ENCODE results near the gene CDHR2. TPM values are rescaled to one million over a fixed set of nuclear protein-coding genes. Genes with fewer than 3 reads are reported as not detected.

Gene CDHR2
- total RNA-seq, 3 donors from 2014 or later = 69.0 to 184 (median 107) TPM

GRCh38 chr5:176531902-176532493 lies 17.1 kb upstream of the CDHR2 start:
- Histone ChIP-seq H3K36me3 (ENCODE audit: low read depth) (peaks cover 13% of the 10 kb centered on the region), H3K4me1 (ENCODE audit: low read depth) (peaks cover 27% of the 10 kb centered on the region), H3K9me3 (no peaks in the 10 kb centered on the region), H3K4me3 (no peak overlapping the region)
- DNase-seq (peak in 2 of 3 donors; percentile 33 to 59), ATAC-seq (no peak)
- no peak for TF ChIP-seq CTCF (IDR thresholded peaks at IDR 0.05)
- intact Hi-C loops (cut with DNase I, micrococcal nuclease) = no loop called here

- DNase-seq = peak; percentile 7 to 65 (median 38)
- no peak overlapping the region for H3K4me3 ChIP-seq
- no peak for ATAC-seq
- peaks cover 13% of the 10 kb centered on the region for H3K36me3 ChIP-seq (ENCODE audit: low read depth)
- H3K4me1 ChIP-seq (ENCODE audit: low read depth) = peaks cover 27% of the 10 kb centered on the region
- intact Hi-C loops (cut with DNase I, micrococcal nuclease) = no loop called here
- no peaks in the 10 kb centered on the region for H3K9me3 ChIP-seq
- no peak for TF ChIP-seq CTCF (IDR thresholded peaks at IDR 0.05)
Measured at GRCh38 chr5:176532795-176533194, 16.3 kb upstream of the CDHR2 start.

DNA sequence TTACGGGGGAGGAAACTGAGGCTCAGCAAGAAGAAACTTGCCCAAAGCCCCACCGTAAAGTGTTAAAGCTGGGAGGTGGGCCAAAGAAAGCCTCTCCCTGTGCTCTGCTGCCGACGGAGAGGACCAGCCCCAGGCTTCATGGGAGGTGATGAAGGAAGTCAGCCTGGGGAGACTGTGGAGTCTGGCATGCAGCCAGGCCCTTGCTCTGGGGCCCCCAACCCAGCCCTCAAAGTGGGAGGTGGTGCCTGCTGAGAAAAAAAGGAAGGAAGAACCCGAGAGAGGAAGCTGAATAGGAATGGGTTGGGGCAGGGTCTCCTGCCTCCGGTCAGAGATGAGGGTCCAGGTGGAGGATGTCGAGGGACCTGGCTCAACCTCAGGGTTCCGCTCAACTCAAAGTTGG lies 15.8 kb upstream of the CDHR2 start:
- H3K36me3 ChIP-seq (ENCODE audit: low read depth) = peaks cover 13% of the 10 kb centered on the region
- TF ChIP-seq CTCF (IDR thresholded peaks at IDR 0.05) = no peak
- no peak for ATAC-seq
- intact Hi-C loops (cut with DNase I, micrococcal nuclease) = no loop called here
- no peaks in the 10 kb centered on the region for H3K9me3 ChIP-seq
- peaks cover 27% of the 10 kb centered on the region for H3K4me1 ChIP-seq (ENCODE audit: low read depth)
- peak; percentile 43 to 71 (median 60) for DNase-seq
- H3K4me3 ChIP-seq = no peak overlapping the region

DNA sequence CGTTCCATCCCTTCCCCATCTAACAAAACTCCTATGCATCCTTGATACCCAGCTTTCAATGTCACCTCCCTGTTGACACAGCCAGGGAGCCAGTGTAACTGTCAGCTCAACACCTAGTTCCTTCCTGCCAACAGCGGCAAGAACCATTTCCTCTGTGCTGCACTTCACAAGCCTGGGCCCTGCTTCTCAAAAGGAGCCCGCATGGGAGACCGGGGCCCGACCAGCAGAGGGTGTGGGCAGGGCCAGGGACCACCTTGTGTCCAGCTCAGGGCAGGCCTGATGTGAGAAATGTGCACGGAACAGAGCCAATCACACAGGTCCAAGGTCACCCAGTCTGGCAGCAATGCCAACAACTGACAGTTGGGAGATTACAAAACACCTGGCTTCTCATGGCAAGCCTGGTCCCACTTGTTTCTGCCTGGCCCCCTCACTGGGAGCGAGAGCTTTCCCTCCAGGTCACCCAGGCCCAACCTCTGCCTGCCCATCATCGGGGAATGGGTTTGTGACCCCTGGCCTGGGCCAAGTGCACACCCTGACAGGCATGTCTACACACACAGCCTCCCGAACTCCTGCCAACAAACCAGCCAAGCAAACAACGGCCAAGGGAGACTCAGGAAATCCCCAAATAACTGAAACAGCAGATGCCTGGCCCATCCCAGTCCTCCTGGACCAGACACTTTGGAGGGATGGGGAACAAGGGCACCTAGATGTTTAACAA lies 15.1 kb upstream of the CDHR2 start:
- intact Hi-C loops (cut with DNase I, micrococcal nuclease) = no loop called here
- Histone ChIP-seq H3K9me3 (no peaks in the 10 kb centered on the region), H3K4me3 (no peak overlapping the region), H3K4me1 (ENCODE audit: low read depth) (peaks cover 27% of the 10 kb centered on the region), H3K36me3 (ENCODE audit: low read depth) (peaks cover 13% of the 10 kb centered on the region)
- DNase-seq = peak; percentile 61 to 76 (median 64)
- ATAC-seq = no peak
- TF ChIP-seq CTCF (IDR thresholded peaks at IDR 0.05) = no peak

- no peak for TF ChIP-seq CTCF (IDR thresholded peaks at IDR 0.05)
- intact Hi-C loops (cut with DNase I, micrococcal nuclease) = no loop called here
- no peaks in the 10 kb centered on the region for H3K9me3 ChIP-seq
- DNase-seq = peak; percentile 41 to 67 (median 64)
- ATAC-seq = no peak
- H3K4me3 ChIP-seq = no peak overlapping the region
- H3K4me1 ChIP-seq (ENCODE audit: low read depth) = peaks cover 27% of the 10 kb centered on the region
- H3K36me3 ChIP-seq (ENCODE audit: low read depth) = peaks cover 9% of the 10 kb centered on the region
Measured at GRCh38 chr5:176534640-176535039, 14.5 kb upstream of the CDHR2 start.
